Measurements from ENCODE around the gene SCLY. TPM values are rescaled to one million over a fixed set of nuclear protein-coding genes. Genes with fewer than 3 reads are reported as not detected.

SCLY gene
- total and polyA plus RNA-seq, 2 of the 13 experiments (the other 11 are each of a cell fraction or from before 2014, with no cell fraction given) = 27.9 to 38.6 TPM

DNA sequence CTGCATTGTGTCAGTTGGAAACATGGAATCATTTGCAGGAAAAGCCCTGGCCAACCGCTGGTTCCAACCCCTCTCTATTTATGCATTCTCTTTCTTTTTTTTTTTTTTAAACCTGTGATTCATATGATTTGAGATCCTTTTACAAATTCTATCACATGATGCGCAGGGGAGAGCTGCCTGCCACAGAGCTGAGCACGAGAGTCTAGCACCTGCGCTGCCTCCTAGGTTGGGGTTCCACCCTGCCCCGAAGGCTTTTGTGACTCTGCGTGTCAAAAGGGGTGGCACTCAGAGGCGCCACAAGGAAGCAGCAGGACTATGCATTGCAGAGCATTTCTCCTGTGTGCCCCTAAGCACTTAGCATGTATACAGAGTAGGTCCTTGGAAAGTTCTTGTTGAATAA lies 22.0 kb downstream of the SCLY start:
- H3K27ac ChIP-seq (ENCODE audit: extremely low read length, insufficient read depth, low read length) = no peak overlapping the region
- WGBS (ENCODE audit: low lambda C conversion rate) = 94% methylated on average over 7 of the region's 7 CpGs

More for the DNA sequence above, 22.0 kb downstream of the SCLY start:
- BruUV-seq (replicated peaks) = no TSS peak
- H3K27me3 ChIP-seq (ENCODE audit: control insufficient read depth in 1 of 2, insufficient read depth in 2 of 2, low read length in 2 of 2) = no peaks in the 10 kb centered on the region
- peaks cover 27 to 45% of the 10 kb centered on the region in 2 experiments for H3K36me3 ChIP-seq (replicated peaks in 1 of 2; ENCODE audit: control insufficient read depth in 1 of 2, insufficient read depth in 2 of 2, low read length in 2 of 2)
- ChIA-PET POLR2A (no interaction called here), CTCF (ENCODE audit: low intra/inter-chr PET ratio, low total read pairs) (no interaction called here)
- no peak for DNase-seq (ENCODE audit: low spot score)
- intact Hi-C loops (cut with micrococcal nuclease; ENCODE audit: unreplicated experiment) (no loop called here), in situ Hi-C loops (cut with HindIII; ENCODE audit: extremely low pct_ligation_motif_present, low pct_unique_long_range_greater_than_20kb) (no loop called here)
- TF ChIP-seq ZBTB21 (CRISPR knock-in tag; IDR thresholded peaks at IDR 0.05) (no peak), SRY (CRISPR knock-in tag; IDR thresholded peaks at IDR 0.05) (no peak), FOXJ3 (CRISPR knock-in tag; IDR thresholded peaks at IDR 0.05; ENCODE audit: borderline replicate concordance) (no peak), ZNF749 (CRISPR knock-in tag; IDR thresholded peaks at IDR 0.05; ENCODE audit: borderline replicate concordance) (no peak), RARG (CRISPR knock-in tag; IDR thresholded peaks at IDR 0.05; ENCODE audit: low read depth) (no peak), MYC (CRISPR knock-in tag; IDR thresholded peaks at IDR 0.05; ENCODE audit: borderline replicate concordance) (no peak), HES4 (CRISPR knock-in tag; IDR thresholded peaks at IDR 0.05; ENCODE audit: borderline replicate concordance) (no peak), FOXK1 (CRISPR knock-in tag; IDR thresholded peaks at IDR 0.05; ENCODE audit: borderline replicate concordance, low read depth) (no peak), NFATC3 (CRISPR knock-in tag; IDR thresholded peaks at IDR 0.05) (no peak), MED13 (CRISPR knock-in tag; IDR thresholded peaks at IDR 0.05) (no peak), ZNF724P (CRISPR knock-in tag; IDR thresholded peaks at IDR 0.05; ENCODE audit: borderline replicate concordance) (no peak), ZNF816 (CRISPR knock-in tag; IDR thresholded peaks at IDR 0.05; ENCODE audit: borderline replicate concordance) (no peak), HOXA5 (CRISPR knock-in tag; IDR thresholded peaks at IDR 0.05) (no peak), ZNF891 (CRISPR knock-in tag; IDR thresholded peaks at IDR 0.05) (no peak), RAD51 (IDR thresholded peaks at IDR 0.05; ENCODE audit: borderline replicate concordance) (no peak), ZNF264 (CRISPR knock-in tag; IDR thresholded peaks at IDR 0.05) (no peak)
- TF ChIP-seq, protein P1, sequence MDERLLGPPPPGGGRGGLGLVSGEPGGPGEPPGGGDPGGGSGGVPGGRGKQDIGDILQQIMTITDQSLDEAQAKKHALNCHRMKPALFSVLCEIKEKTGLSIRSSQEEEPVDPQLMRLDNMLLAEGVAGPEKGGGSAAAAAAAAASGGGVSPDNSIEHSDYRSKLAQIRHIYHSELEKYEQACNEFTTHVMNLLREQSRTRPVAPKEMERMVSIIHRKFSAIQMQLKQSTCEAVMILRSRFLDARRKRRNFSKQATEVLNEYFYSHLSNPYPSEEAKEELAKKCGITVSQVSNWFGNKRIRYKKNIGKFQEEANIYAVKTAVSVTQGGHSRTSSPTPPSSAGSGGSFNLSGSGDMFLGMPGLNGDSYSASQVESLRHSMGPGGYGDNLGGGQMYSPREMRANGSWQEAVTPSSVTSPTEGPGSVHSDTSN (CRISPR knock-in tag; IDR thresholded peaks at IDR 0.05) = no peak
- TF ChIP-seq, protein P2, sequence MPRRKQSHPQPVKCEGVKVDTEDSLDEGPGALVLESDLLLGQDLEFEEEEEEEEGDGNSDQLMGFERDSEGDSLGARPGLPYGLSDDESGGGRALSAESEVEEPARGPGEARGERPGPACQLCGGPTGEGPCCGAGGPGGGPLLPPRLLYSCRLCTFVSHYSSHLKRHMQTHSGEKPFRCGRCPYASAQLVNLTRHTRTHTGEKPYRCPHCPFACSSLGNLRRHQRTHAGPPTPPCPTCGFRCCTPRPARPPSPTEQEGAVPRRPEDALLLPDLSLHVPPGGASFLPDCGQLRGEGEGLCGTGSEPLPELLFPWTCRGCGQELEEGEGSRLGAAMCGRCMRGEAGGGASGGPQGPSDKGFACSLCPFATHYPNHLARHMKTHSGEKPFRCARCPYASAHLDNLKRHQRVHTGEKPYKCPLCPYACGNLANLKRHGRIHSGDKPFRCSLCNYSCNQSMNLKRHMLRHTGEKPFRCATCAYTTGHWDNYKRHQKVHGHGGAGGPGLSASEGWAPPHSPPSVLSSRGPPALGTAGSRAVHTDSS (CRISPR knock-in tag; conservative IDR thresholded peaks at IDR 0.05) = no peak
- no peaks in the 10 kb centered on the region for H4K20me1 ChIP-seq (ENCODE audit: insufficient read depth, low read length)
- H3K9me3 ChIP-seq (ENCODE audit: low read length) = peaks cover 7% of the 10 kb centered on the region; the same call in 1 of the 2 replicates
- H3K4me2 ChIP-seq (ENCODE audit: low read depth, low read length) = no peak overlapping the region
- H2AFZ ChIP-seq (ENCODE audit: low read length) = no peak overlapping the region
- H3K4me1 ChIP-seq (ENCODE audit: insufficient read depth, low read length) = peaks cover 34% of the 10 kb centered on the region
- H3K79me2 ChIP-seq (ENCODE audit: insufficient read depth, low read length) = no peaks in the 10 kb centered on the region
- H3K4me3 ChIP-seq (replicated peaks in 1 of 3; ENCODE audit: insufficient read depth in 1 of 3, low read depth in 2 of 3, low read length in 3 of 3) = no peak overlapping the region
- no peak for ATAC-seq
- no peak overlapping the region for H3K9ac ChIP-seq (ENCODE audit: insufficient read depth, low read depth, low read length)
- no peak for FAIRE-seq
